Measurements from ENCODE around the gene RYR2. TPM values are rescaled to one million over a fixed set of nuclear protein-coding genes. Genes with fewer than 3 reads are reported as not detected.

Gene RYR2
- total RNA-seq, 4 donors from 2014 or later: 0.20 to 0.60 (median 0.32) TPM

DNA sequence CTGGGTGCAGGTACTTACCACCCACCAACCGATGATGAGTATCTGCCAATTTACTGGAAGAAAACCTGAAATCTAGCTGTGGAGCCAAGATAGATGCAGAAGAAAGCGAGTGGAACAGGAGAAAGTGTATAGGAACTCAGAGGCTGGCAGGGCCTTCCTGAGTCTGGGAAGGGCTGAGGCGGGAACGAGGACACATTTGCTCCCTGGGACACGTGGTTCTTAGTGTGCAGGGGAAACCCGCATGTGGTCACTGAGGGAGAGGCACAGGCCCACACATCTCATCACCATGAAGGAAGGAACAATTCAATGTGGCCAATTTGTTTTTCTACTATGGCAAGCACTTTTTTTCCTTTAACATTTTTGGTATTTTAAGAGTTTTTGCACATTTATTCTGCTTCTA lies 8.2 kb downstream of the RYR2 start:
- H3K36me3 ChIP-seq: no peaks in the 10 kb centered on the region
- TF ChIP-seq POLR2A (IDR thresholded peaks at IDR 0.05) (no peak), EP300 (IDR thresholded peaks at IDR 0.05) (no peak)
- TF ChIP-seq, protein P1, sequence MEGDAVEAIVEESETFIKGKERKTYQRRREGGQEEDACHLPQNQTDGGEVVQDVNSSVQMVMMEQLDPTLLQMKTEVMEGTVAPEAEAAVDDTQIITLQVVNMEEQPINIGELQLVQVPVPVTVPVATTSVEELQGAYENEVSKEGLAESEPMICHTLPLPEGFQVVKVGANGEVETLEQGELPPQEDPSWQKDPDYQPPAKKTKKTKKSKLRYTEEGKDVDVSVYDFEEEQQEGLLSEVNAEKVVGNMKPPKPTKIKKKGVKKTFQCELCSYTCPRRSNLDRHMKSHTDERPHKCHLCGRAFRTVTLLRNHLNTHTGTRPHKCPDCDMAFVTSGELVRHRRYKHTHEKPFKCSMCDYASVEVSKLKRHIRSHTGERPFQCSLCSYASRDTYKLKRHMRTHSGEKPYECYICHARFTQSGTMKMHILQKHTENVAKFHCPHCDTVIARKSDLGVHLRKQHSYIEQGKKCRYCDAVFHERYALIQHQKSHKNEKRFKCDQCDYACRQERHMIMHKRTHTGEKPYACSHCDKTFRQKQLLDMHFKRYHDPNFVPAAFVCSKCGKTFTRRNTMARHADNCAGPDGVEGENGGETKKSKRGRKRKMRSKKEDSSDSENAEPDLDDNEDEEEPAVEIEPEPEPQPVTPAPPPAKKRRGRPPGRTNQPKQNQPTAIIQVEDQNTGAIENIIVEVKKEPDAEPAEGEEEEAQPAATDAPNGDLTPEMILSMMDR (IDR thresholded peaks at IDR 0.05): no peak
- WGBS, 2 donors: 81 to 83% methylated on average over 6 of the region's 6 CpGs
- H3K4me3 ChIP-seq: no peak overlapping the region
- H3K27me3 ChIP-seq: peaks cover 0 to 6% of the 10 kb centered on the region in 2 donors
- no peaks in the 10 kb centered on the region for H3K4me1 ChIP-seq
- H3K9me3 ChIP-seq: no peaks in the 10 kb centered on the region
- no peak overlapping the region for H3K27ac ChIP-seq
- DNase-seq (ENCODE audit: low spot score in 2 of 2): no peak

DNA sequence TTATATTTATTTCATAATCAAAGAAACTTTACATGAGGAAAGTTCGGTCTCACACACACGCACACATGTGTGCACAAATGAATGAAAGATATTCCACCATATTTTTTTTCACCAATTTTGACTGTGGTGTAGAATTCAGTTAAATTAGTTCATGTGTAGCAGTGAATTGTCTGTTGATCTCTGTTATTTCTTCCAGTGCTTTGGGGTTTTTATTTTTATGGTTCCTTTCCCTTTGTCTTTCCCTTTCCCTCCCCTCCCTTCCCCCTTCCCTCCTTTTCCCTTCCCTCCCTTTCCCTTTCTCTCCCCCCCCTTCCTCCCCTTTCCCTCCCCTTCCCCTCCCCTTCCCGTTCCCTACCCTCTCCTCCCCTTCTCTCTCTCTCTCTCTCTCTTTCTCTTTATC lies 8.9 kb downstream of the RYR2 start:
- H3K27me3 ChIP-seq: peaks cover 0 to 4% of the 10 kb centered on the region in 2 donors
- H3K4me1 ChIP-seq: no peaks in the 10 kb centered on the region
- no peaks in the 10 kb centered on the region for H3K36me3 ChIP-seq
- DNase-seq (ENCODE audit: low spot score in 2 of 2): no peak
- no peak overlapping the region for H3K4me3 ChIP-seq
- H3K9me3 ChIP-seq: no peaks in the 10 kb centered on the region
- no peak overlapping the region for H3K27ac ChIP-seq
- TF ChIP-seq EP300 (IDR thresholded peaks at IDR 0.05) (no peak), POLR2A (IDR thresholded peaks at IDR 0.05) (no peak)
- TF ChIP-seq, protein P1 (IDR thresholded peaks at IDR 0.05): no peak
- 63 to 68% methylated on average over 3 of the region's 3 CpGs for WGBS, 2 donors

DNA sequence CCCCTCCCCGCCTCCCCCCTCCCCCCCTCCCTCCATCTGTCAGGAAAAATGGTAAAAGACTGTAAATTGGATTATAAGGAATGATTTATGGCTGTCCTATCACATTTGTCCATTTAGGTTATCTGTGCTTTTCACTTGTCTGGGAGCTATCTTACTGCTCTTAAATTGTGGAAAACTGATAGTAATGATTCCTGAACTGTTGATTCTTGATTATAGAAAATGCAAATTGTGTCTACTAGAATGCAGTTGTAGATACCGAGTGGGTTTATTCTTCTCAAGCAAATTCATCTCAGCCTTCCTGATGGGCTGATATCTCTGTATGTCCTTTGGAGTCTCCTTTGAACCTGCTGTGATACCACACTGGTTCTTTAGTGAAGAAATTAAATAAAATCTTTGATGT lies 12.3 kb downstream of the RYR2 start:
- TF ChIP-seq, protein P1 (IDR thresholded peaks at IDR 0.05): no peak
- TF ChIP-seq EP300 (IDR thresholded peaks at IDR 0.05): no peak
- H3K27ac ChIP-seq: no peak overlapping the region
- H3K36me3 ChIP-seq: no peaks in the 10 kb centered on the region
- WGBS, 2 donors: 47 to 74% methylated on average over 2 of the region's 2 CpGs
- no peak for DNase-seq (ENCODE audit: low spot score in 2 of 2)
- H3K4me1 ChIP-seq: no peaks in the 10 kb centered on the region
- no peak overlapping the region for H3K4me3 ChIP-seq
- no peaks in the 10 kb centered on the region for H3K9me3 ChIP-seq
- H3K27me3 ChIP-seq: peaks cover 0 to 4% of the 10 kb centered on the region in 2 donors

DNA sequence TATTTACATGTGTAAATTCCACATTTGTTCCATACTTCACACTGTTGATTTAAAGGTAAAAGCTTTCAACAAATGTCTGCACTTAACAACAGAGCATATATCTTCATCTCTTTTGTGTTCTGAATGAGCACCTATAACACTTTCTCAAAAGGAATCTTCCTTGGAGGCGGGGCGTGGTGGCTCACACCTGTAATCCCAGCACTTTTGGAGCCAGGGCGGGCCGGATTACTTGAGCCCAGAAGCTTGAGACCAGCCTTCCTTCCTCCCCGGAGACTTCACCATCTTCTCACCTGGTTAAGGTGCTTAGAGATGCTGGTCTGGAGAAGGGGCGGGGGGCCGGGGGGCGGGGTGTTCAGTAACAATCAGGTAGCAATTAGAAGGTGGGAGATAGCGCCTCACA lies 16.5 kb downstream of the RYR2 start:
- no peaks in the 10 kb centered on the region for H3K9me3 ChIP-seq
- DNase-seq (ENCODE audit: low spot score in 2 of 2): no peak
- TF ChIP-seq EP300 (IDR thresholded peaks at IDR 0.05) (no peak), POLR2A (IDR thresholded peaks at IDR 0.05) (no peak)
- TF ChIP-seq, protein P1 (IDR thresholded peaks at IDR 0.05): no peak
- no peaks in the 10 kb centered on the region for H3K27me3 ChIP-seq
- H3K4me1 ChIP-seq: no peaks in the 10 kb centered on the region
- 78 to 84% methylated on average over 9 of the region's 9 CpGs for WGBS, 2 donors
- H3K36me3 ChIP-seq: no peaks in the 10 kb centered on the region
- H3K4me3 ChIP-seq: no peak overlapping the region
- H3K27ac ChIP-seq: no peak overlapping the region

DNA sequence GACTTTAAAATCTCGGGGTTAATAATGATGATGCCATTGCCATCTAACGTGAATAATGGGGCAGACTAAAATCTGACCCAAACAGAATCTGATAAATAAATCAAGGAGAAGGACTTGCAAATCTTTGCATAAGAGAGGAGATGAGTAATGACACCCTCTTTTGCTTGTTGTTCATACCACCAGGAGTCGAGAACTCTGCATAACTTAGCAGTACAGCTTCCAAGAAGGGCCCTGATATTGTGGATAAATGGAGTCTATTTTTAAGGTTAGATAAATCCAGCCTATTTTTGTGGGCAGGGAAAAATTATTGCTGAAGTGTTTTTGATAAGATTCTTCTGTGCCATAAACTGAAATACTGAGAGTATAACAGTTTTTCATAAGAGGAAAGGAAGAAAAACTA lies 17.3 kb downstream of the RYR2 start:
- no peaks in the 10 kb centered on the region for H3K36me3 ChIP-seq
- H3K9me3 ChIP-seq: no peaks in the 10 kb centered on the region
- DNase-seq (ENCODE audit: low spot score in 2 of 2): no peak
- H3K27ac ChIP-seq: no peak overlapping the region
- TF ChIP-seq, protein P1 (IDR thresholded peaks at IDR 0.05): no peak
- TF ChIP-seq EP300 (IDR thresholded peaks at IDR 0.05) (no peak), POLR2A (IDR thresholded peaks at IDR 0.05) (no peak)
- H3K4me3 ChIP-seq: no peak overlapping the region
- no peaks in the 10 kb centered on the region for H3K4me1 ChIP-seq
- WGBS, 2 donors: 56 to 59% methylated on average over 3 of the region's 3 CpGs
- H3K27me3 ChIP-seq: no peaks in the 10 kb centered on the region

Measured in tibial nerve (tissue), 4 donors.